ENCODE results near the gene ZNF784. TPM values are rescaled to one million over a fixed set of nuclear protein-coding genes. Genes with fewer than 3 reads are reported as not detected.

ZNF784 gene
- total and polyA plus RNA-seq, 9 of the 15 experiments (the other 6 are each of a cell fraction or from before 2014, with no cell fraction given), result 0.14 to 6.1 (median 2.1) TPM

DNA sequence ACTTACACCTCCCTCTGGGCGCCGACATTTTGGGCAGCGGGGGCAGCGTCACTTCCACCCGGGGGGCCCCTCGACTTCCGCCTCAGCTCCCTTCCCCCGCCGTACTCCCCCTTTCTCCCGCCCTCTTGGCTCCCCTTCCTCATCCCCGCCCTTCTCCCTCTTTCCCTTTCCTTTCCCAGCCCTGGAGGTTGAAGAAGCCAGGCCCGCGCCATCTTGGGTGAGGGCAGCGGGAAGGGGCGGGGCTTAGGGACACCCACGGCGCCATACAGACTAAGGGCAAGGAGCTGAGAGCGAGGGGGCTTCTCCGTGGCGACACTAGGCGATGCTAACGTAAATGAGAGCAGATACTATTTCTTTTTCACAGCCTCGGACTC lies 24.9 kb downstream of the ZNF784 start, which contains the start of gene FIZ1 (continued):
- TF ChIP-seq, protein P1, sequence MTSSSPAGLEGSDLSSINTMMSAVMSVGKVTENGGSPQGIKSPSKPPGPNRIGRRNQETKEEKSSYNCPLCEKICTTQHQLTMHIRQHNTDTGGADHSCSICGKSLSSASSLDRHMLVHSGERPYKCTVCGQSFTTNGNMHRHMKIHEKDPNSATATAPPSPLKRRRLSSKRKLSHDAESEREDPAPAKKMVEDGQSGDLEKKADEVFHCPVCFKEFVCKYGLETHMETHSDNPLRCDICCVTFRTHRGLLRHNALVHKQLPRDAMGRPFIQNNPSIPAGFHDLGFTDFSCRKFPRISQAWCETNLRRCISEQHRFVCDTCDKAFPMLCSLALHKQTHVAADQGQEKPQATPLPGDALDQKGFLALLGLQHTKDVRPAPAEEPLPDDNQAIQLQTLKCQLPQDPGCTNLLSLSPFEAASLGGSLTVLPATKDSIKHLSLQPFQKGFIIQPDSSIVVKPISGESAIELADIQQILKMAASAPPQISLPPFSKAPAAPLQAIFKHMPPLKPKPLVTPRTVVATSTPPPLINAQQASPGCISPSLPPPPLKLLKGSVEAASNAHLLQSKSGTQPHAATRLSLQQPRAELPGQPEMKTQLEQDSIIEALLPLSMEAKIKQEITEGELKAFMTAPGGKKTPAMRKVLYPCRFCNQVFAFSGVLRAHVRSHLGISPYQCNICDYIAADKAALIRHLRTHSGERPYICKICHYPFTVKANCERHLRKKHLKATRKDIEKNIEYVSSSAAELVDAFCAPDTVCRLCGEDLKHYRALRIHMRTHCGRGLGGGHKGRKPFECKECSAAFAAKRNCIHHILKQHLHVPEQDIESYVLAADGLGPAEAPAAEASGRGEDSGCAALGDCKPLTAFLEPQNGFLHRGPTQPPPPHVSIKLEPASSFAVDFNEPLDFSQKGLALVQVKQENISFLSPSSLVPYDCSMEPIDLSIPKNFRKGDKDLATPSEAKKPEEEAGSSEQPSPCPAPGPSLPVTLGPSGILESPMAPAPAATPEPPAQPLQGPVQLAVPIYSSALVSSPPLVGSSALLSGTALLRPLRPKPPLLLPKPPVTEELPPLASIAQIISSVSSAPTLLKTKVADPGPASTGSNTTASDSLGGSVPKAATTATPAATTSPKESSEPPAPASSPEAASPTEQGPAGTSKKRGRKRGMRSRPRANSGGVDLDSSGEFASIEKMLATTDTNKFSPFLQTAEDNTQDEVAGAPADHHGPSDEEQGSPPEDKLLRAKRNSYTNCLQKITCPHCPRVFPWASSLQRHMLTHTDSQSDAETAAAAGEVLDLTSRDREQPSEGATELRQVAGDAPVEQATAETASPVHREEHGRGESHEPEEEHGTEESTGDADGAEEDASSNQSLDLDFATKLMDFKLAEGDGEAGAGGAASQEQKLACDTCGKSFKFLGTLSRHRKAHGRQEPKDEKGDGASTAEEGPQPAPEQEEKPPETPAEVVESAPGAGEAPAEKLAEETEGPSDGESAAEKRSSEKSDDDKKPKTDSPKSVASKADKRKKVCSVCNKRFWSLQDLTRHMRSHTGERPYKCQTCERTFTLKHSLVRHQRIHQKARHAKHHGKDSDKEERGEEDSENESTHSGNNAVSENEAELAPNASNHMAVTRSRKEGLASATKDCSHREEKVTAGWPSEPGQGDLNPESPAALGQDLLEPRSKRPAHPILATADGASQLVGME (CRISPR knock-in tag; IDR thresholded peaks at IDR 0.05), result no peak
- TF ChIP-seq ZNF707 (CRISPR knock-in tag; conservative IDR thresholded peaks at IDR 0.05) (no peak), HDAC1 (IDR thresholded peaks at IDR 0.05) (0 out of 4 replicates have a peak, but pooled peaks of 1 of the 2 experiments have one; percentile 12), ATF1 (CRISPR knock-in tag; IDR thresholded peaks at IDR 0.05) (no peak), ATF1 (tag; IDR thresholded peaks at IDR 0.05) (peak; percentile 95), ZNF584 (CRISPR knock-in tag; IDR thresholded peaks at IDR 0.05; ENCODE audit: low read depth) (no peak), ZNF121 (CRISPR knock-in tag; conservative IDR thresholded peaks at IDR 0.05) (no peak), ZFP30 (CRISPR knock-in tag; IDR thresholded peaks at IDR 0.05; ENCODE audit: borderline replicate concordance) (no peak), ZNF140 (CRISPR knock-in tag; IDR thresholded peaks at IDR 0.05) (no peak), XRCC3 (IDR thresholded peaks at IDR 0.05) (no peak), TFAM (CRISPR knock-in tag; conservative IDR thresholded peaks at IDR 0.05) (no peak)
- TF ChIP-seq, protein P2, sequence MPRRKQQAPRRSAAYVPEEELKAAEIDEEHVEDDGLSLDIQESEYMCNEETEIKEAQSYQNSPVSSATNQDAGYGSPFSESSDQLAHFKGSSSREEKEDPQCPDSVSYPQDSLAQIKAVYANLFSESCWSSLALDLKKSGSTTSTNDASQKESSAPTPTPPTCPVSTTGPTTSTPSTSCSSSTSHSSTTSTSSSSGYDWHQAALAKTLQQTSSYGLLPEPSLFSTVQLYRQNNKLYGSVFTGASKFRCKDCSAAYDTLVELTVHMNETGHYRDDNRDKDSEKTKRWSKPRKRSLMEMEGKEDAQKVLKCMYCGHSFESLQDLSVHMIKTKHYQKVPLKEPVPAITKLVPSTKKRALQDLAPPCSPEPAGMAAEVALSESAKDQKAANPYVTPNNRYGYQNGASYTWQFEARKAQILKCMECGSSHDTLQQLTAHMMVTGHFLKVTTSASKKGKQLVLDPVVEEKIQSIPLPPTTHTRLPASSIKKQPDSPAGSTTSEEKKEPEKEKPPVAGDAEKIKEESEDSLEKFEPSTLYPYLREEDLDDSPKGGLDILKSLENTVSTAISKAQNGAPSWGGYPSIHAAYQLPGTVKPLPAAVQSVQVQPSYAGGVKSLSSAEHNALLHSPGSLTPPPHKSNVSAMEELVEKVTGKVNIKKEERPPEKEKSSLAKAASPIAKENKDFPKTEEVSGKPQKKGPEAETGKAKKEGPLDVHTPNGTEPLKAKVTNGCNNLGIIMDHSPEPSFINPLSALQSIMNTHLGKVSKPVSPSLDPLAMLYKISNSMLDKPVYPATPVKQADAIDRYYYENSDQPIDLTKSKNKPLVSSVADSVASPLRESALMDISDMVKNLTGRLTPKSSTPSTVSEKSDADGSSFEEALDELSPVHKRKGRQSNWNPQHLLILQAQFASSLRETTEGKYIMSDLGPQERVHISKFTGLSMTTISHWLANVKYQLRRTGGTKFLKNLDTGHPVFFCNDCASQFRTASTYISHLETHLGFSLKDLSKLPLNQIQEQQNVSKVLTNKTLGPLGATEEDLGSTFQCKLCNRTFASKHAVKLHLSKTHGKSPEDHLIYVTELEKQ (CRISPR knock-in tag; IDR thresholded peaks at IDR 0.05), result no peak
- TF ChIP-seq, protein P3, sequence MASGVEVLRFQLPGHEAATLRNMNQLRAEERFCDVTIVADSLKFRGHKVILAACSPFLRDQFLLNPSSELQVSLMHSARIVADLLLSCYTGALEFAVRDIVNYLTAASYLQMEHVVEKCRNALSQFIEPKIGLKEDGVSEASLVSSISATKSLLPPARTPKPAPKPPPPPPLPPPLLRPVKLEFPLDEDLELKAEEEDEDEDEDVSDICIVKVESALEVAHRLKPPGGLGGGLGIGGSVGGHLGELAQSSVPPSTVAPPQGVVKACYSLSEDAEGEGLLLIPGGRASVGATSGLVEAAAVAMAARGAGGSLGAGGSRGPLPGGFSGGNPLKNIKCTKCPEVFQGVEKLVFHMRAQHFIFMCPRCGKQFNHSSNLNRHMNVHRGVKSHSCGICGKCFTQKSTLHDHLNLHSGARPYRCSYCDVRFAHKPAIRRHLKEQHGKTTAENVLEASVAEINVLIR (CRISPR knock-in tag; IDR thresholded peaks at IDR 0.05), result peak; percentile 77
- TF ChIP-seq, protein P4, sequence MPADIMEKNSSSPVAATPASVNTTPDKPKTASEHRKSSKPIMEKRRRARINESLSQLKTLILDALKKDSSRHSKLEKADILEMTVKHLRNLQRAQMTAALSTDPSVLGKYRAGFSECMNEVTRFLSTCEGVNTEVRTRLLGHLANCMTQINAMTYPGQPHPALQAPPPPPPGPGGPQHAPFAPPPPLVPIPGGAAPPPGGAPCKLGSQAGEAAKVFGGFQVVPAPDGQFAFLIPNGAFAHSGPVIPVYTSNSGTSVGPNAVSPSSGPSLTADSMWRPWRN (IDR thresholded peaks at IDR 0.05; ENCODE audit: low read depth), result no peak
- TF ChIP-seq, protein P5, sequence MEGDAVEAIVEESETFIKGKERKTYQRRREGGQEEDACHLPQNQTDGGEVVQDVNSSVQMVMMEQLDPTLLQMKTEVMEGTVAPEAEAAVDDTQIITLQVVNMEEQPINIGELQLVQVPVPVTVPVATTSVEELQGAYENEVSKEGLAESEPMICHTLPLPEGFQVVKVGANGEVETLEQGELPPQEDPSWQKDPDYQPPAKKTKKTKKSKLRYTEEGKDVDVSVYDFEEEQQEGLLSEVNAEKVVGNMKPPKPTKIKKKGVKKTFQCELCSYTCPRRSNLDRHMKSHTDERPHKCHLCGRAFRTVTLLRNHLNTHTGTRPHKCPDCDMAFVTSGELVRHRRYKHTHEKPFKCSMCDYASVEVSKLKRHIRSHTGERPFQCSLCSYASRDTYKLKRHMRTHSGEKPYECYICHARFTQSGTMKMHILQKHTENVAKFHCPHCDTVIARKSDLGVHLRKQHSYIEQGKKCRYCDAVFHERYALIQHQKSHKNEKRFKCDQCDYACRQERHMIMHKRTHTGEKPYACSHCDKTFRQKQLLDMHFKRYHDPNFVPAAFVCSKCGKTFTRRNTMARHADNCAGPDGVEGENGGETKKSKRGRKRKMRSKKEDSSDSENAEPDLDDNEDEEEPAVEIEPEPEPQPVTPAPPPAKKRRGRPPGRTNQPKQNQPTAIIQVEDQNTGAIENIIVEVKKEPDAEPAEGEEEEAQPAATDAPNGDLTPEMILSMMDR (IDR thresholded peaks at IDR 0.05 in 2 of 3, conservative IDR thresholded peaks at IDR 0.05 in 1 of 3; ENCODE audit: insufficient read depth in 2 of 3, low read depth in 1 of 3, low read length in 3 of 3), result no peak

All from K562 (cell line).